ENCODE measurements around the gene KAT5.
"Not testable (repeated sequence)": the region's sequence is repeated elsewhere in the genome, so short reads cannot be mapped to it uniquely, and the experiment has no call there.

Gene KAT5

GRCh38 chr11:65762169-65762568 lies 50.1 kb downstream of the KAT5 start:
- DNase-seq, result not testable (repeated sequence)

GRCh38 chr11:65762816-65763215 lies 50.8 kb downstream of the KAT5 start:
- DNase-seq, result not testable (repeated sequence)

- DNase-seq, result no peak
Observed at GRCh38 chr11:65764434-65764833, 52.4 kb downstream of the KAT5 start.

- DNase-seq, result no peak
Observed at GRCh38 chr11:65766535-65766934, 54.5 kb downstream of the KAT5 start.

- no peak for DNase-seq
Observed at GRCh38 chr11:65767406-65767805, 55.4 kb downstream of the KAT5 start.

GRCh38 chr11:65767806-65768205 lies 55.8 kb downstream of the KAT5 start:
- DNase-seq, result not testable (repeated sequence)
